GM12873 (cell line): ENCODE results near the gene METAP1.

Source experiments
- CTCF ChIP-seq: IDR thresholded peaks from 2 replicates; pipeline ENCODE4 v1.5.1; 2012; ENCODE audit warnings: low read depth, mild to moderate bottlenecking, moderate library complexity, low read length, control low read depth; ENCODE audit not compliant: insufficient read depth; ENCODE audit errors: missing control alignments

METAP1 gene

GRCh38 chr4:99038213-99038612 is 42.7 kb downstream of the METAP1 start:
- TF ChIP-seq CTCF: no peak

- TF ChIP-seq CTCF: no peak
These were observed 47.8 kb downstream of the METAP1 start for GRCh38 chr4:99043346-99043745.

GRCh38 chr4:99047710-99048109 is 52.2 kb downstream of the METAP1 start:
- no peak for TF ChIP-seq CTCF

- TF ChIP-seq CTCF: no peak
These were observed 57.4 kb downstream of the METAP1 start for GRCh38 chr4:99052902-99053301.

- TF ChIP-seq CTCF: no peak
These were observed 59.0 kb downstream of the METAP1 start for GRCh38 chr4:99054428-99054994.

GRCh38 chr4:99058228-99058627 is 62.7 kb downstream of the METAP1 start:
- no peak for TF ChIP-seq CTCF

- TF ChIP-seq CTCF: no peak
These were observed 64.0 kb downstream of the METAP1 start for GRCh38 chr4:99059550-99059949.
